A549 (cell line): ENCODE data around the gene RABEPK.

Experiments
- CEBPB ChIP-seq, 2 experiments: fragments of >200 bp in 1 of 2; sonication (Bioruptor Twin) in 1 of 2; formaldehyde crosslinking in 1 of 2; IDR thresholded peaks; 2 replicates each; pipeline ENCODE4 v1.6.1; 2012 to 2016
- CHD4 ChIP-seq: fragments of 200-600 bp; sonication (generic); IDR thresholded peaks from 2 replicates; pipeline ENCODE4 v1.6.1; 2016; ENCODE audit warnings: antibody characterized with exemption, mild to moderate bottlenecking, borderline replicate concordance
- CTCF ChIP-seq: fragments of >200 bp; sonication (Bioruptor Twin); formaldehyde crosslinking; IDR thresholded peaks from 3 replicates; pipeline ENCODE4 v1.5.1; 2016
- HOXA7 ChIP-seq: fragments of 250-450 bp; sonication (Bioruptor Pico); IDR thresholded peaks from 2 replicates; pipeline ENCODE4 v1.5.0; 2020; ENCODE audit warnings: mild to moderate bottlenecking, moderate library complexity
- MAX ChIP-seq: IDR thresholded peaks from 2 replicates; pipeline ENCODE4 v1.6.1; 2012
- PHF8 ChIP-seq: fragments of 200-600 bp; sonication (generic); IDR thresholded peaks from 2 replicates; pipeline ENCODE4 v1.6.1; 2016; ENCODE audit warnings: low read depth, mild to moderate bottlenecking, antibody characterized with exemption, moderate library complexity, borderline replicate concordance
- POLR2A ChIP-seq: IDR thresholded peaks from 2 replicates; pipeline ENCODE4 v1.6.1; 2012; ENCODE audit warnings: mild to moderate bottlenecking, low read length
- SREBF2 ChIP-seq: fragments of 450-650 bp; IDR thresholded peaks from 2 replicates; pipeline ENCODE4 v1.6.1; 2014; ENCODE audit warnings: mild to moderate bottlenecking, moderate library complexity
- TP53 ChIP-seq: fragments of 250-450 bp; sonication (Bioruptor Pico); IDR thresholded peaks from 2 replicates; pipeline ENCODE4 v1.5.0; 2021; ENCODE audit warnings: mild to moderate bottlenecking, moderate library complexity
- TF ChIP-seq, protein P1 (sequence below): fragments of 450-650 bp; IDR thresholded peaks from 2 replicates; pipeline ENCODE4 v1.6.1; 2014; ENCODE audit warnings: antibody characterized with exemption
- TF ChIP-seq, protein P2 (sequence below): IDR thresholded peaks from 2 replicates; pipeline ENCODE4 v1.6.1; 2012

- TF ChIP-seq CTCF (peak; percentile 57), POLR2A (peak; percentile 74), MAX (no peak), HOXA7 (no peak), CEBPB (IDR thresholded peaks at IDR 0.05) (no peak), TP53 (CRISPR knock-in tag) (peak; percentile 5; the same call in 1 of the 2 replicates), CHD4 (no peak), PHF8 (peak; percentile 70), SREBF2 (no peak)
- TF ChIP-seq, protein P1, sequence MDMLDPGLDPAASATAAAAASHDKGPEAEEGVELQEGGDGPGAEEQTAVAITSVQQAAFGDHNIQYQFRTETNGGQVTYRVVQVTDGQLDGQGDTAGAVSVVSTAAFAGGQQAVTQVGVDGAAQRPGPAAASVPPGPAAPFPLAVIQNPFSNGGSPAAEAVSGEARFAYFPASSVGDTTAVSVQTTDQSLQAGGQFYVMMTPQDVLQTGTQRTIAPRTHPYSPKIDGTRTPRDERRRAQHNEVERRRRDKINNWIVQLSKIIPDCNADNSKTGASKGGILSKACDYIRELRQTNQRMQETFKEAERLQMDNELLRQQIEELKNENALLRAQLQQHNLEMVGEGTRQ: no peak
- TF ChIP-seq, protein P2, sequence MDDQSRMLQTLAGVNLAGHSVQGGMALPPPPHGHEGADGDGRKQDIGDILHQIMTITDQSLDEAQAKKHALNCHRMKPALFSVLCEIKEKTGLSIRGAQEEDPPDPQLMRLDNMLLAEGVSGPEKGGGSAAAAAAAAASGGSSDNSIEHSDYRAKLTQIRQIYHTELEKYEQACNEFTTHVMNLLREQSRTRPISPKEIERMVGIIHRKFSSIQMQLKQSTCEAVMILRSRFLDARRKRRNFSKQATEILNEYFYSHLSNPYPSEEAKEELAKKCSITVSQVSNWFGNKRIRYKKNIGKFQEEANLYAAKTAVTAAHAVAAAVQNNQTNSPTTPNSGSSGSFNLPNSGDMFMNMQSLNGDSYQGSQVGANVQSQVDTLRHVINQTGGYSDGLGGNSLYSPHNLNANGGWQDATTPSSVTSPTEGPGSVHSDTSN: no peak
Observed at GRCh38 chr9:125189361-125190289, 10.7 kb upstream of the RABEPK start, which contains the start of gene PPP6C.
